ENCODE data around the gene TSC22D3.

DNA sequence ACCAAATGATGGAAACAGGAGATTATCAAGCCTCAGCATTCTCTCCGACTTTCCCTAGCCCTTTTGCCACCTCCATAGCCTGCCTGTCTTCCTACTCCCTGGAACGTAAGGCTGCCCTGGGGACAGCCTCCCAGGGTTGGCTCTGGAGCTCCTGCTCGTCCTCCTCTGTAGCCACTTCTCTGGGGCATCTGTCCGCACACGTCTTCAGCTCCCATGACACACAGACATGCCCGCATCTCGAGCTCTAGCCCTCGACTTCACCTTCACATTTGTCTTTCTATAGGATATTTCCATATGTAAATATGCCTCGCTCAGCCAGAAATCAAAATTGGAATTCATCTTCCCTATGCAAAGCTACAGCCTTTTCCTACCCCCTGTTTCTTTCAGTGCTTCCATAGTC, 67.7 kb downstream of the TSC22D3 start:
- TF ChIP-seq, protein P1, sequence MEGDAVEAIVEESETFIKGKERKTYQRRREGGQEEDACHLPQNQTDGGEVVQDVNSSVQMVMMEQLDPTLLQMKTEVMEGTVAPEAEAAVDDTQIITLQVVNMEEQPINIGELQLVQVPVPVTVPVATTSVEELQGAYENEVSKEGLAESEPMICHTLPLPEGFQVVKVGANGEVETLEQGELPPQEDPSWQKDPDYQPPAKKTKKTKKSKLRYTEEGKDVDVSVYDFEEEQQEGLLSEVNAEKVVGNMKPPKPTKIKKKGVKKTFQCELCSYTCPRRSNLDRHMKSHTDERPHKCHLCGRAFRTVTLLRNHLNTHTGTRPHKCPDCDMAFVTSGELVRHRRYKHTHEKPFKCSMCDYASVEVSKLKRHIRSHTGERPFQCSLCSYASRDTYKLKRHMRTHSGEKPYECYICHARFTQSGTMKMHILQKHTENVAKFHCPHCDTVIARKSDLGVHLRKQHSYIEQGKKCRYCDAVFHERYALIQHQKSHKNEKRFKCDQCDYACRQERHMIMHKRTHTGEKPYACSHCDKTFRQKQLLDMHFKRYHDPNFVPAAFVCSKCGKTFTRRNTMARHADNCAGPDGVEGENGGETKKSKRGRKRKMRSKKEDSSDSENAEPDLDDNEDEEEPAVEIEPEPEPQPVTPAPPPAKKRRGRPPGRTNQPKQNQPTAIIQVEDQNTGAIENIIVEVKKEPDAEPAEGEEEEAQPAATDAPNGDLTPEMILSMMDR (conservative IDR thresholded peaks at IDR 0.05; ENCODE audit: low read length) = no peak
- TF ChIP-seq EZH2phosphoT487 (IDR thresholded peaks at IDR 0.05; ENCODE audit: borderline replicate concordance, low read depth, low read length) = no peak
